GM12872 (cell line): ENCODE measurements around the gene CAMTA1.

Source experiments
- TF ChIP-seq, protein P1 (sequence below): IDR thresholded peaks from 3 replicates; pipeline ENCODE4 v1.5.1; 2011; ENCODE audit warnings: low read depth, mild to moderate bottlenecking, low read length, moderate library complexity; ENCODE audit not compliant: insufficient read depth

CAMTA1 gene

DNA sequence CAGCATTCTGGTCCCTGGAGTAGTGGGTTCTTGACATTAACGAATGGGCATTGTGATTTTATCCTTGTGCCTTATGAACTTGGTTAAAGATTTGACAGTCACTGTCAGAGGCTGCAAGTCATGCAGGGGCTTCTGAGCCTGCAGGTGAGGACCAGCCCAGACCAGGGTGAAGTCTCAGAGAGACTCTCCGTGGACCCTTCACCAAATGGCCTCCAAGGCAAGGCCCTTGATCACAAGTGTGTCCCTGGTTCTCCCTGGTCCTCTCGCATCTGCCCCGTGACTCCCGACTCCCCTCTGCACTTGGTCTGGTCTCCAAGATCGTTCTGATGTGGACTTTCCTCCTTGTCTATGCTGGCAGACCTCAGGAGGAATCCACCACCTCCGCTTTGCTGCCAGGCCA lies 509.4 kb downstream of the CAMTA1 start:
- TF ChIP-seq, protein P1, sequence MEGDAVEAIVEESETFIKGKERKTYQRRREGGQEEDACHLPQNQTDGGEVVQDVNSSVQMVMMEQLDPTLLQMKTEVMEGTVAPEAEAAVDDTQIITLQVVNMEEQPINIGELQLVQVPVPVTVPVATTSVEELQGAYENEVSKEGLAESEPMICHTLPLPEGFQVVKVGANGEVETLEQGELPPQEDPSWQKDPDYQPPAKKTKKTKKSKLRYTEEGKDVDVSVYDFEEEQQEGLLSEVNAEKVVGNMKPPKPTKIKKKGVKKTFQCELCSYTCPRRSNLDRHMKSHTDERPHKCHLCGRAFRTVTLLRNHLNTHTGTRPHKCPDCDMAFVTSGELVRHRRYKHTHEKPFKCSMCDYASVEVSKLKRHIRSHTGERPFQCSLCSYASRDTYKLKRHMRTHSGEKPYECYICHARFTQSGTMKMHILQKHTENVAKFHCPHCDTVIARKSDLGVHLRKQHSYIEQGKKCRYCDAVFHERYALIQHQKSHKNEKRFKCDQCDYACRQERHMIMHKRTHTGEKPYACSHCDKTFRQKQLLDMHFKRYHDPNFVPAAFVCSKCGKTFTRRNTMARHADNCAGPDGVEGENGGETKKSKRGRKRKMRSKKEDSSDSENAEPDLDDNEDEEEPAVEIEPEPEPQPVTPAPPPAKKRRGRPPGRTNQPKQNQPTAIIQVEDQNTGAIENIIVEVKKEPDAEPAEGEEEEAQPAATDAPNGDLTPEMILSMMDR = no peak

DNA sequence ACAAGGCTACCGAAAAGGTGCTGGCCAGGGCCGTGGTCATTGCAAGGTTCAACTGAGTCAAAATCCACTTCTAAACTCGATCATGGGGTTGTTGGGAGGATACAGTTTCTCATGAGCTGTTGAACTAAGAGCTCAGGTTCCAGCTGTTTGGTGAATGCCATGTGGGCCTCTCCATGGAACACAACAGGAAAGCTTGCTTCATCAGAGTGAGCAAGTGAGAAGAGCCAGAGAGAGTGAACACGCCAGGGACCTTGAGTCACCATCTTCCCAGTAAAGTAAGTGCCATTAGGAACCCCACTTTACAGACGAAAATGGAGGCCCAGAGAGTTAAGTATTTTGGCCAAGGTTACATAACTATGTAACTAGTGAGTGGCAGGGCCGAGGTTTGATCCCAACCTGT lies 510.7 kb downstream of the CAMTA1 start:
- TF ChIP-seq, protein P1 = no peak

DNA sequence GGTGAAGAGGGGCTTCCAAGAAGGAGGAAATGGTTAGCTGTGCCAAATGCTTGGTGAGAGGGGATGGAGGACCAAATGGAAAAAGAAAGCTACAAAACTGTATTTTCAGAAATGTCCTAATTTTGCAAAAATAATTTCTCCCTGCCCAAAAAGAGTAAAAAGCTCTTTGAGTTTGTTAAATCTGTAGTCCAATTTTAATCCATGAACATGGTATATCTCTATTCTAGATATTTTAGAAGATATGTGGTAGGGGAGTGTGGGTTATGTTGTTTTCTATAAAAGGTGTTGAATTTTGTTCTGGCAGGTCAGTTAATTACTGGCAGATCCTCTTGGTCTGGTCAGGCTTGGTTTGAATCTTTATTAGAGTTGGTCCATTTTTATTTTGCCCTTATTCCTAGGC lies 511.7 kb downstream of the CAMTA1 start:
- TF ChIP-seq, protein P1 = no peak

DNA sequence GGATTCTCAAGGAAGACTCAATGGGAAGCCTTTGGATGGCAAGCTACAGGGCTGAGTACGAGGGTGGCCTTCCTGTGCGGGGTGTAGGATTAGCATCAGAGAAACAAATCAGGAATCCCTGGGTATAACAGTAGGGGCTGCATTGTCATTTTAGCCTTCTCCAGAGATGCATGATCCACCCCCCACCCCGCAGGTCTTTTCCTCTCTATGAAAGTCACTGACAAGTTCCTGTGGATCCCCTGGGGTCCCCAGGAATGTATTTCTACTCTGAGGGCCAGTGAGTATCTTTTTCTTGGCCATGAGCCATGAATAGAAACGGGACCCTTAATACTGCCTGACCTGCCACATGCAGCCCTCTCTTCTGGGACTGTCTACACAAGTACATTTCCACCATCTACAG lies 512.9 kb downstream of the CAMTA1 start:
- TF ChIP-seq, protein P1 = no peak

DNA sequence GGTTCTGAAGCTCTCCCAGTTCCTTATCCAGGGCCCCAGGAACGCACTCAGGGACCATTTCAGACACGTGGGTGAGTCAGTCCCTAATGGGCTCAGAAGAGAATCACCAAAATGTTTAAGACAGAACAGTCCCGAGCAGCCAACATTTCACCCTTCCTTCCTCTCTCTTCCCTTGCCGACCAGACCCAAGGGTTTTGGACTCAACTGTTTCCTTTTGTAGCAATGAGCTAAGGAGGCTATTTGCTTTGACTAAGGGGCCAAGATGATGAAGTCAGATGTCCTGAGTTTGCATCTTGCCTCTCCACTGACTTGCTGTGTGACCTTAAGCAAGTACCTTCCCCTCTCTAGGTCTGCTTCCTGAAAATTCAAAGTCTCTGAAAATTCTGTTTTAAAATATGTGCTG lies 513.5 kb downstream of the CAMTA1 start:
- TF ChIP-seq, protein P1 = no peak

DNA sequence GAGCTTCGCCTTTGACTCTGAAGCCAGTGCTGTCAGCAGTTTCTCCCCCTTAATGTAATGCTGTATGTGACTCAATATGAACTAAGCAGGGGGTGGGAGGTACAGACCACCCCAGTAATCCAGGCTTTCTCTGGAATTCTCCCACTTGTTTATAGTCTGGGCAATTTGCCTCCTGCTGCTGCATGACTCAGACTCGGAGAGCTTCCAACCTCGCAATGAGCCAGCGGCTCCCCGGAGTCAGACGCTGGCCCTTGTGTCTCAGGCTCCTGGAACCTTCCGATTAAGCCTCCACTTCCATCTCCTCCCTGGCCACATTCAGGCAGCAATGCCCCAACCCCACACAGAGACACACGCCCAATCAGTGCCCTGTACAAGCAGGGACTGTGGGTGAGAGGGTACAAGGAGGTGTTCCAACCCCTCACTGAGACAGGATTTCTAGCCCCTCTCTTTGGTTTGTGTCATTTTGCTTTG lies 514.1 kb downstream of the CAMTA1 start:
- TF ChIP-seq, protein P1 = no peak

DNA sequence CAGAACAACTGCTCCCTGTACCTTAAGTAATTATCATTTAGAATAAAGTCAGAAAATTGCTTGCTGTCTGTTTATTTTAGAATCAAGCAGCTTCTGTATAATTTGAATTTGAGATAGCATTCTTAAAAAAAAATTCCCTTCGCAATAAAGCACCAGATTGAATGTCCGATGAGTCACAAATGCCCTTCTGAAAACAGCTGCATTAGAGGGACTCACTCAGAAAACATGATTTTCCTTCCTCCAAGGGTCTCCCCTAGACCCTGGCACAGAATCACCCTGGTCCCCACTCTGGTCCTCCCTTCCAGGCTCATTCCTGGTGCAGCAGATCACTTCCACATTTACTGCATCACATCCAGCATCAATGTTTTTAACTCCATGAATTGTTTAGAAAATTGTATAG lies 514.7 kb downstream of the CAMTA1 start:
- TF ChIP-seq, protein P1 = no peak
